ENCODE data around the gene DCAF8.

DNA sequence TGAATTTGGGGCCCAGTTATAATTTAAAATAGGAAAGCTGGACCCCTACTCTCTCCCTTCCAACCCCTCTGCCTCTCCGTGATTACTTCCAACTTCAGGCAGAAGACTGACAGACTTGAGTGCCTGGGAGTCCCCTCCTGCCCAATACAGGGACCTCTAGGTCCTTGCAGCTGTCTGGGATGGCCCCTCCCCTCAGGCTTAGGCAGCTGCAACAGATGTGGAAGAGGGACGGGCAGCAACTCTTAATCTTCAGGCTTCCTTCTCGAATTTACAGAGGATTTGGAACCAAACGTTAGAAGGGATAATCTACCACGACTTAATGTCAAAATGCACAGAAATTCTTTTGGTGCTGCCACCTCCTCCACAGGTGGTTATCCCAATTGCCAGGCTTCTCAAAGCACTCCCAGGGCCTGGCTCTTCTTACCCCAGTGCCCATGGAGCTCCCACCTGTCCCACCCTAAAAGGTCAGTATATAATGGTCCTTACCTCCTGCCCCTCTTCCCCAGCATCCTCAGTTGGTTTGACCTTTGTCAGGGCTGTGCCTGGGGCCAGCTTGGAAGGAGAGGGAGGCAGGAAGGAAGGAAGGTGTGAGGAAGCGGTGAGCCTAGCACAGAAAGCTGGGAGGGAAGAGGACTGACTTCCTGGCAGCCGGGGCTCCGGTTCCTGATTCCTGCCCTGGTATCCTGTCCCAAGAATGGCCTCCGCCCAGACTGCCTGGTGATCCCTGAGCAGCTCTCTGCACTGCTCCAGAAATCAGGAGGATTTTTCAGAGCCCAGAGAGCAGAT, 54.4 kb downstream of the DCAF8 start:
- TF ChIP-seq EZH2 (optimal IDR thresholded peaks at IDR 0.05; ENCODE audit: low read depth, low read length) = no peak
- TF ChIP-seq, protein P1, sequence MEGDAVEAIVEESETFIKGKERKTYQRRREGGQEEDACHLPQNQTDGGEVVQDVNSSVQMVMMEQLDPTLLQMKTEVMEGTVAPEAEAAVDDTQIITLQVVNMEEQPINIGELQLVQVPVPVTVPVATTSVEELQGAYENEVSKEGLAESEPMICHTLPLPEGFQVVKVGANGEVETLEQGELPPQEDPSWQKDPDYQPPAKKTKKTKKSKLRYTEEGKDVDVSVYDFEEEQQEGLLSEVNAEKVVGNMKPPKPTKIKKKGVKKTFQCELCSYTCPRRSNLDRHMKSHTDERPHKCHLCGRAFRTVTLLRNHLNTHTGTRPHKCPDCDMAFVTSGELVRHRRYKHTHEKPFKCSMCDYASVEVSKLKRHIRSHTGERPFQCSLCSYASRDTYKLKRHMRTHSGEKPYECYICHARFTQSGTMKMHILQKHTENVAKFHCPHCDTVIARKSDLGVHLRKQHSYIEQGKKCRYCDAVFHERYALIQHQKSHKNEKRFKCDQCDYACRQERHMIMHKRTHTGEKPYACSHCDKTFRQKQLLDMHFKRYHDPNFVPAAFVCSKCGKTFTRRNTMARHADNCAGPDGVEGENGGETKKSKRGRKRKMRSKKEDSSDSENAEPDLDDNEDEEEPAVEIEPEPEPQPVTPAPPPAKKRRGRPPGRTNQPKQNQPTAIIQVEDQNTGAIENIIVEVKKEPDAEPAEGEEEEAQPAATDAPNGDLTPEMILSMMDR (IDR thresholded peaks at IDR 0.05; ENCODE audit: low read length) = no peak
- TF ChIP-seq EZH2phosphoT487 (IDR thresholded peaks at IDR 0.05; ENCODE audit: low read length) = no peak

Data from MM.1S (cell line).